Breast epithelium (tissue), 3 donors: ENCODE data around the gene CYP1B1.

Experiments used
- POLR2A ChIP-seq: fragments of 450-650 bp; IDR thresholded peaks from one replicate; pipeline ENCODE4 v1.6.1; 2016; ENCODE audit warnings: antibody characterized with exemption, mild to moderate bottlenecking, moderate library complexity
- POLR2AphosphoS5 ChIP-seq, 3 donors: sonication (generic); formaldehyde crosslinking; IDR thresholded peaks; one replicate each; pipeline ENCODE4 v1.6.1; 2017; ENCODE audit warnings: antibody characterized with exemption in 3 of 3
- TF ChIP-seq, protein P1 (sequence below), 3 donors: fragments of 450-650 bp; IDR thresholded peaks; one replicate each; pipeline ENCODE4 v1.5.1; 2016 to 2017; ENCODE audit warnings: antibody characterized with exemption in 3 of 3, mild to moderate bottlenecking in 3 of 3, moderate library complexity in 3 of 3

DNA sequence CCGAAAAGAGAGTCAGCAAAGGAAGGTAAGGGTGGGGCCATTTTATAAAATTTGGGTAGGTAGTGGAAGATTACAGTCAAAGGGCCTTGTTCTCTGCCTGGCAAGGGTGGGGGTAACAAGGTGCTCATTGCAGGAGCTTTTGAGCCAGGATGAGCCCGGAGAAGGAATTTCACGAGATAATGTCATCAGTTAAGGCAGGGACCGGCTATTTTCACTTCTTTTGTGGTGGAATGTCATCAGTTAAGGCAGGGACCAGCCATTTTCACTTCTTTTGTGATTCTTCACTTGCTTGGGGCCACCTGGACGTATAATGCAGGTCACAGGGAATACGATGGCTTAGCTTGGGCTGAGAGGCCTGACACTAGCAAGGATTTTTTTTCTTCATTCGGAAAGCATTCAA, 58.1 kb downstream of the CYP1B1 start:
- TF ChIP-seq, protein P1, sequence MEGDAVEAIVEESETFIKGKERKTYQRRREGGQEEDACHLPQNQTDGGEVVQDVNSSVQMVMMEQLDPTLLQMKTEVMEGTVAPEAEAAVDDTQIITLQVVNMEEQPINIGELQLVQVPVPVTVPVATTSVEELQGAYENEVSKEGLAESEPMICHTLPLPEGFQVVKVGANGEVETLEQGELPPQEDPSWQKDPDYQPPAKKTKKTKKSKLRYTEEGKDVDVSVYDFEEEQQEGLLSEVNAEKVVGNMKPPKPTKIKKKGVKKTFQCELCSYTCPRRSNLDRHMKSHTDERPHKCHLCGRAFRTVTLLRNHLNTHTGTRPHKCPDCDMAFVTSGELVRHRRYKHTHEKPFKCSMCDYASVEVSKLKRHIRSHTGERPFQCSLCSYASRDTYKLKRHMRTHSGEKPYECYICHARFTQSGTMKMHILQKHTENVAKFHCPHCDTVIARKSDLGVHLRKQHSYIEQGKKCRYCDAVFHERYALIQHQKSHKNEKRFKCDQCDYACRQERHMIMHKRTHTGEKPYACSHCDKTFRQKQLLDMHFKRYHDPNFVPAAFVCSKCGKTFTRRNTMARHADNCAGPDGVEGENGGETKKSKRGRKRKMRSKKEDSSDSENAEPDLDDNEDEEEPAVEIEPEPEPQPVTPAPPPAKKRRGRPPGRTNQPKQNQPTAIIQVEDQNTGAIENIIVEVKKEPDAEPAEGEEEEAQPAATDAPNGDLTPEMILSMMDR (IDR thresholded peaks at IDR 0.05) = no peak
- TF ChIP-seq POLR2A (no peak), POLR2AphosphoS5 (IDR thresholded peaks at IDR 0.05) (no peak)
